ENCODE measurements around the gene SYTL4.
"Not testable (repeated sequence)": the region's sequence is repeated elsewhere in the genome, so short reads cannot be mapped to it uniquely, and the experiment has no call there.

SYTL4 gene

GRCh38 chrX:100731441-100732281 lies at the start of gene SYTL4:
Gene SYTL4 (minus strand): TSS chrX:100732121. CDS start chrX:100702037, 30,084 bp downstream.
- H3K36me3 ChIP-seq (ENCODE audit: insufficient read depth, low read length), result no peaks in the 10 kb centered on the region
- H4K20me1 ChIP-seq (ENCODE audit: insufficient read depth, low read length, poor library complexity, severe bottlenecking), result no peaks in the 10 kb centered on the region
- no peaks in the 10 kb centered on the region for H3K9me3 ChIP-seq (ENCODE audit: insufficient read depth, low read depth, low read length)
- no peak within 1 kb of the TSS for H2AFZ ChIP-seq (ENCODE audit: low read length)
- no peaks in the 10 kb centered on the region for H3F3A ChIP-seq (ENCODE audit: low read depth)
- no peak within 1 kb of the TSS for H3K4me3 ChIP-seq (ENCODE audit: low read length, poor library complexity, severe bottlenecking)
- H3K9ac ChIP-seq (ENCODE audit: low read depth, low read length, poor library complexity, severe bottlenecking), result no peak within 1 kb of the TSS
- no peaks in the 10 kb centered on the region for H3K79me2 ChIP-seq (ENCODE audit: insufficient read depth, low read length)
- no peak for TF ChIP-seq CTCF (conservative IDR thresholded peaks at IDR 0.05; ENCODE audit: low read length)
- no peak for TF ChIP-seq EZH2phosphoT487 (IDR thresholded peaks at IDR 0.05; ENCODE audit: borderline replicate concordance)
- no peaks in the 10 kb centered on the region for H3K4me1 ChIP-seq (ENCODE audit: insufficient read depth, low read length, poor library complexity, severe bottlenecking)
- H3K9me2 ChIP-seq (replicated peaks; ENCODE audit: low read depth, low read length), result no peaks in the 10 kb centered on the region
- no peaks in the 10 kb centered on the region for H3K27me3 ChIP-seq (ENCODE audit: insufficient read depth, low read length, poor library complexity, severe bottlenecking)
- no peak within 1 kb of the TSS for H3K4me2 ChIP-seq (ENCODE audit: low read depth, low read length, poor library complexity, severe bottlenecking)

GRCh38 chrX:100769439-100769838 lies 37.5 kb upstream of the SYTL4 start:
- H4K20me1 ChIP-seq (ENCODE audit: insufficient read depth, low read length, poor library complexity, severe bottlenecking); H3K4me1 ChIP-seq (ENCODE audit: insufficient read depth, low read length, poor library complexity, severe bottlenecking); H2AFZ ChIP-seq (ENCODE audit: low read length); H3K9me2 ChIP-seq (replicated peaks; ENCODE audit: low read depth, low read length); H3K4me2 ChIP-seq (ENCODE audit: low read depth, low read length, poor library complexity, severe bottlenecking); H3K4me3 ChIP-seq (ENCODE audit: low read length, poor library complexity, severe bottlenecking); H3K9ac ChIP-seq (ENCODE audit: low read depth, low read length, poor library complexity, severe bottlenecking); H3K27me3 ChIP-seq (ENCODE audit: insufficient read depth, low read length, poor library complexity, severe bottlenecking); H3K36me3 ChIP-seq (ENCODE audit: insufficient read depth, low read length); H3K9me3 ChIP-seq (ENCODE audit: insufficient read depth, low read depth, low read length); H3K79me2 ChIP-seq (ENCODE audit: insufficient read depth, low read length); H3F3A ChIP-seq (ENCODE audit: low read depth): not testable (repeated sequence)

GRCh38 chrX:100768679-100769338 lies 36.9 kb upstream of the SYTL4 start:
- TF ChIP-seq EZH2phosphoT487 (IDR thresholded peaks at IDR 0.05; ENCODE audit: borderline replicate concordance), result no peak
- peak; percentile 95 for TF ChIP-seq CTCF (conservative IDR thresholded peaks at IDR 0.05; ENCODE audit: low read length)
- Histone ChIP-seq H3F3A (ENCODE audit: low read depth) (no peaks in the 10 kb centered on the region), H3K4me1 (ENCODE audit: insufficient read depth, low read length, poor library complexity, severe bottlenecking) (peaks cover 8% of the 10 kb centered on the region), H3K36me3 (ENCODE audit: insufficient read depth, low read length) (no peaks in the 10 kb centered on the region), H4K20me1 (ENCODE audit: insufficient read depth, low read length, poor library complexity, severe bottlenecking) (no peaks in the 10 kb centered on the region), H3K27me3 (ENCODE audit: insufficient read depth, low read length, poor library complexity, severe bottlenecking) (no peaks in the 10 kb centered on the region), H3K9me2 (replicated peaks; ENCODE audit: low read depth, low read length) (no peaks in the 10 kb centered on the region), H3K4me2 (ENCODE audit: low read depth, low read length, poor library complexity, severe bottlenecking) (no peak overlapping the region), H3K9ac (ENCODE audit: low read depth, low read length, poor library complexity, severe bottlenecking) (no peak overlapping the region), H3K9me3 (ENCODE audit: insufficient read depth, low read depth, low read length) (no peaks in the 10 kb centered on the region; the same call in 1 of the 2 replicates), H2AFZ (ENCODE audit: low read length) (no peak overlapping the region), H3K79me2 (ENCODE audit: insufficient read depth, low read length) (no peaks in the 10 kb centered on the region), H3K4me3 (ENCODE audit: low read length, poor library complexity, severe bottlenecking) (no peak overlapping the region)
